ENCODE data around the gene SORCS2. TPM values are rescaled to one million over a fixed set of nuclear protein-coding genes. Genes with fewer than 3 reads are reported as not detected.

Gene SORCS2
- total RNA-seq, 4 donors from 2014 or later = 0.26 to 17.1 (median 2.9) TPM

DNA sequence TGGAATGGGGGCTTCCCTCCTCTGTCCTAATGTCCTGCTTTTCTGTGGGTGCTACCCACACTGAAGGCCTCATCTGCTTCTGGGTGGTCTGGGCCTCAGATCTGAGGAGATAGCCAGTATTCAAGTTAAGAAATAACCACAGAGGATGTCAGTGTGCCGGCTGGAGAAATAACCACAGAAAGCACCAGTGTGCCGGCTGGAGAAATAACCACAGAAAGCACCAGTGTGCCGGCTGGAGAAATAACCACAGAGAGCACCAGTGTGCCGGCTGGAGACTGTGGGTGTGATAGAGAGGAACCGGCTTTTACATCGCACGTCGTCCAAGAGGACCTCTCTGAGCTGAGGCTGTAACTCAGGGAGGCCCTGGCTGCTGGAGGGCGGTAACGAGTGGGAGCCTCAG, 308.1 kb downstream of the SORCS2 start:
- intact Hi-C loops (cut with DNase I; ENCODE audit: low total_unique reads) = no loop called here
- Histone ChIP-seq H3K4me1 (no peaks in the 10 kb centered on the region), H3K27me3 (no peaks in the 10 kb centered on the region), H3K4me3 (no peak overlapping the region), H3K9me3 (no peaks in the 10 kb centered on the region), H3K36me3 (no peaks in the 10 kb centered on the region), H3K27ac (no peak overlapping the region)
- no peak for DNase-seq
- no peak for TF ChIP-seq POLR2A (IDR thresholded peaks at IDR 0.05)
- TF ChIP-seq CTCF (IDR thresholded peaks at IDR 0.05) = no peak

GRCh38 chr4:7501314-7501713, 309.0 kb downstream of the SORCS2 start:
- H3K9me3 ChIP-seq = no peaks in the 10 kb centered on the region
- TF ChIP-seq CTCF (IDR thresholded peaks at IDR 0.05) (no peak), POLR2A (IDR thresholded peaks at IDR 0.05) (no peak)
- intact Hi-C loops (cut with DNase I; ENCODE audit: low total_unique reads) = no loop called here
- H3K27me3 ChIP-seq = no peaks in the 10 kb centered on the region
- no peak overlapping the region for H3K27ac ChIP-seq
- no peaks in the 10 kb centered on the region for H3K4me1 ChIP-seq
- no peak for DNase-seq
- no peak overlapping the region for H3K4me3 ChIP-seq
- H3K36me3 ChIP-seq = no peaks in the 10 kb centered on the region

DNA sequence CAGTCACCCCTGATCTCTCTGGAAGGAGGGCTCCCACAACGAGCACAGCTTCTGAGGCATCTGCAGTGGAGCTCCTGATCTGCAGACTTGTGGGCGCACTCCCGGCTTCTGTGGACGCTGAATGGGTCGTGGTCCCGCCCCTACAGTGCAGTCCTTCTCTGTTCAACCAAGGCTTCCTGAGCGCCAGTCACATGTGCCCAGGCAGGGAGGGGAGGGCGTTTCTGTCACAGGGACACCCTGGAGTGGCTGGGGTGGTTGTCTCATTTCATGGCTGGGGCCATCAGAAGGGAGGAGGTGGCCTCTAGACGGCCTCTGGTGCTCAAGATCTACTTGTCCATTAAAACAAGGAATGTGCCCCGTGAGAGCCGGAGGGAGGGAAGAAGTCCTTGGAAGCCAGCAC, 309.5 kb downstream of the SORCS2 start:
- Histone ChIP-seq H3K9me3 (no peaks in the 10 kb centered on the region), H3K27me3 (no peaks in the 10 kb centered on the region), H3K4me3 (no peak overlapping the region), H3K27ac (no peak overlapping the region), H3K36me3 (no peaks in the 10 kb centered on the region), H3K4me1 (no peaks in the 10 kb centered on the region)
- TF ChIP-seq POLR2A (IDR thresholded peaks at IDR 0.05) (no peak), CTCF (IDR thresholded peaks at IDR 0.05) (no peak)
- intact Hi-C loops (cut with DNase I; ENCODE audit: low total_unique reads) = no loop called here
- no peak for DNase-seq

- Histone ChIP-seq H3K27ac (no peak overlapping the region), H3K27me3 (no peaks in the 10 kb centered on the region), H3K4me1 (no peaks in the 10 kb centered on the region), H3K4me3 (no peak overlapping the region), H3K9me3 (no peaks in the 10 kb centered on the region), H3K36me3 (no peaks in the 10 kb centered on the region)
- no peak for DNase-seq
- intact Hi-C loops (cut with DNase I; ENCODE audit: low total_unique reads) = no loop called here
- TF ChIP-seq CTCF (IDR thresholded peaks at IDR 0.05) (no peak), POLR2A (IDR thresholded peaks at IDR 0.05) (no peak)
Observed at GRCh38 chr4:7503559-7504249, 311.4 kb downstream of the SORCS2 start.

GRCh38 chr4:7505116-7505900, 313.0 kb downstream of the SORCS2 start:
- Histone ChIP-seq H3K9me3 (no peaks in the 10 kb centered on the region), H3K36me3 (no peaks in the 10 kb centered on the region), H3K4me1 (no peaks in the 10 kb centered on the region), H3K27me3 (no peaks in the 10 kb centered on the region), H3K27ac (no peak overlapping the region), H3K4me3 (no peak overlapping the region)
- DNase-seq = no peak
- TF ChIP-seq CTCF (IDR thresholded peaks at IDR 0.05) = no peak
- TF ChIP-seq POLR2A (IDR thresholded peaks at IDR 0.05) = no peak
- intact Hi-C loops (cut with DNase I; ENCODE audit: low total_unique reads) = no loop called here

All from uterus (tissue), 4 donors.